LNCAP (cell line): ENCODE data around the gene LRRC43.

ENCODE experiments used
- TF ChIP-seq, protein P1 (sequence below): fragments of 450-650 bp; IDR thresholded peaks from 2 replicates; pipeline ENCODE4 v1.5.1; 2017; ENCODE audit warnings: mild to moderate bottlenecking

The LRRC43 gene

DNA sequence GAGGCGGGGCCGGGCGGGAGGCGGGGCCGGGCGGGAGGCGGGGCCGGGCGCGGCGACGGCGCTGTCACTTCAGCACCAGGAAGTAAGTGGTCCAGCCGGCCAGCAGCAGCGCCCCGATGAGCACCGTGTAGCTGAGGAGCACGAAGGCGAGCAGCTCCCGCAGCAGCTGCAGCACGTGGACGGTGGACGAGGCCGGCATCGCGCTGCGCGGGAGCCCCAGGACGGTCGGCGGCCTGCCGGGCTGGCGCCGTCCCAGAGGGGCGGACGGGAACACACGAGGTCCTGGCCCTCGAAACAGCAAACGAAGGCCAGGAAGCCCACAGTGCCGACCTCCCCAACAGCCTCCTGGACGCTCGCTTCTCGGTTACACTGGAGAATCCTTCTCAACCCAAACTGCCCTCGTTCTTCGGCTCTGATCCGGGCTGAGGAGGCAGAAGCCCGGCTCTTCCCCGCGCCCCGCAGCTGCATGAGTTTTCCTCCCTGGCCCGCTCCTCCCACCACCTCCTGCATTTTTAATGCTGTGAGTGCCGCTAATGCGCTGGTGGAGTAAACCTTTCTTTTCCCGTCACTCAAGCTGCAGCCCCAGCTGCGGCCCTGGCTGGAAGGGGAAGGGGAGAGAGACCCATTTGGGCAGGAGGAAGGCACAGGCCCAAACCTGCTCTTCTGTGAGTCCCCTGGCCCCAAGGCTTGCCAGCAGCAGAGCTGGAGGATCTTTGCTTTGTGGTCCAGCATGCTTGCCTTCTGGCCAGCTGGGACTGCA is 43.6 kb downstream of the LRRC43 start:
- TF ChIP-seq, protein P1, sequence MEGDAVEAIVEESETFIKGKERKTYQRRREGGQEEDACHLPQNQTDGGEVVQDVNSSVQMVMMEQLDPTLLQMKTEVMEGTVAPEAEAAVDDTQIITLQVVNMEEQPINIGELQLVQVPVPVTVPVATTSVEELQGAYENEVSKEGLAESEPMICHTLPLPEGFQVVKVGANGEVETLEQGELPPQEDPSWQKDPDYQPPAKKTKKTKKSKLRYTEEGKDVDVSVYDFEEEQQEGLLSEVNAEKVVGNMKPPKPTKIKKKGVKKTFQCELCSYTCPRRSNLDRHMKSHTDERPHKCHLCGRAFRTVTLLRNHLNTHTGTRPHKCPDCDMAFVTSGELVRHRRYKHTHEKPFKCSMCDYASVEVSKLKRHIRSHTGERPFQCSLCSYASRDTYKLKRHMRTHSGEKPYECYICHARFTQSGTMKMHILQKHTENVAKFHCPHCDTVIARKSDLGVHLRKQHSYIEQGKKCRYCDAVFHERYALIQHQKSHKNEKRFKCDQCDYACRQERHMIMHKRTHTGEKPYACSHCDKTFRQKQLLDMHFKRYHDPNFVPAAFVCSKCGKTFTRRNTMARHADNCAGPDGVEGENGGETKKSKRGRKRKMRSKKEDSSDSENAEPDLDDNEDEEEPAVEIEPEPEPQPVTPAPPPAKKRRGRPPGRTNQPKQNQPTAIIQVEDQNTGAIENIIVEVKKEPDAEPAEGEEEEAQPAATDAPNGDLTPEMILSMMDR, result no peak

DNA sequence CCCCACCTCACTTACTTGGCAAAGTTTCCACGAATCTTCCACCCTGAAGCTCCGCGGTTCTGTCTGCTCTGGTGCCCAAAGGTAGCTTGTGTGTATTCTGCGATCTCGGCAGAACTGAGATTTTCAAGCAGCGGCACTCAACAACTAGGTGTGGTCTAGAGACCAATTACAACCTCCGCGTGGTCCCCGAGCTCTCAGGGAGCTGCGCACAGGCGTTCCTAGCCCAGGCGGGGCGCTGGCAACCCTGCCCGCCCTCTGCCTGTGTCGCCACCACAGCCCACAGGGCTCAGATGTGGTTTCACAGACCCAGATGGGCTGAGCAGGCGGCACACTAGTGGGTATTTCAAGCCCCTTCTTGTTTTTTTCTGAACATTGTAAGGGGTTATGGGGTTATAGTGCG is 44.4 kb downstream of the LRRC43 start:
- TF ChIP-seq, protein P1, result no peak

DNA sequence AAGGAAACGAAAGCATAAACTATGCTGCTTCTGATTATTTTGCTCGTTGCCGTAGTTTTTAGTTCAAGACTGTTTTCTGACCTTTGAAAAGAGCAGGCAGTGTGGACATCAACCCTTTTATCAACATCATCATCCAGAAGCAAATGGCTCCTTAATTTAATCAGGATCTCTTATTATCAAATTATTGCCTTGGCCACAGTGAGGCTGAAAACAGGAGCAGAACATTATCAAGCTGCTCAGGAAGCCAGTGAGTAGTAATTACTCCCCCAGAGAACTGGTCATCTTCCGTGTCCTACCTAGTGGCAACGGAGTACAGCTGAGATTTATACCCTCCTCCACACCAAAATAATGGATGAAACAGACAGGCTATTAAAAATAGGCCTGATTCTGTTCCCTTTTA is 45.2 kb downstream of the LRRC43 start:
- TF ChIP-seq, protein P1, result no peak

DNA sequence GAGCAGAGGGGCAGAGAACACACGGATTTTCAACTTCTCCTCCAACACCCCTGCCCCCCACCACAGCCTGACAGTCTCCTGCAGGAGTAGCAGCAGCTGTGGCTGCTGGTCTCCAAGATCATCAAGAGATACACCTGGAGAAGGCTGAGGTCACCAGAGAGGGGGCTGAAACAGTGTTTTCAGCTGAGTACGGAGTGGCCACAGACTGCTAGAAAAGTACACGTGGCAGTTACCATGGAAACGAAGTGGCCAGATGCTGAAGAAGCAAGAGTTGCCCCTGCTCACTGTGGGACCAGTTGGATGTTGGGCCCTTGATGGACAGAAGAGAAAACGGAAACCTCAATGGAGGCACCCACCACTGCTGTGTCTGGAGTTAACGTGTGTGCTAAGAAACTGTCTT is 47.9 kb downstream of the LRRC43 start:
- TF ChIP-seq, protein P1, result no peak

DNA sequence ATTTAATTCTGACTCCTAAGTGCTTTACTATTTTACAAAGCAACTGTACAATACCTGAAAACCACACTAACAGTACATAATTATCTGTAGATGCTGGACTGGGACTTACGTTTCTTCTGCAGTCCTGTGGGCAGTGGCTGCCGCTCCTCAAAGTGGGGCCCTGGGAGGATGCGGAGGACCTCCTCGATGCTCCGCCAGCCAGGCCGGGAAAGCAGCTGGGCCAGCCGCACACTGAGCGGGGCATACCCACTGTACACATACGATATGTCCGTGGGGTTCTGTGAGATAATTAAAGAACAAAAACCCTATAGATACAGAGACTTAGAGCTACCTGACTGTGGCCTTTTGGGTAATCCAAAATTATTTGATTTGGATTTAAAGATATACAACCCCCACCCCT is 49.8 kb downstream of the LRRC43 start:
- TF ChIP-seq, protein P1, result no peak

DNA sequence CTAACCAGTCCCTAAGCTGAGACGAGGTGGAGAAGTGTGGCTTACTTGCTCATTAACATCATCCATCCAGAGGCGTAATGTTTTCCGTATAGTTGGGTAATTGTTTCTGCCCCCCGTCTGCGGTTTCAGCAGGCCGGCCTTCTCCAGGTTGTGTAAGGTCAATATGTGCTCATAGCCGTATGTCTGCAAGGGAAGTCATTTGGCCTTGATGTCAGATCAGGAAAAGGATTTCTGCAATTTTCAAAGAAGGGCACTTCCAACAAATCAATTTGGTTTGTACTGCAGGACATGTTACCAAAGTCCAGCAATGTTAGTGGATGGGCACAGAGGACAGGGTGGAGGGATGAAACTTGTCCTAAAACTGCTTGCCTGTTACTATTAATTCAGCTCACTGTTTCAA is 52.8 kb downstream of the LRRC43 start:
- TF ChIP-seq, protein P1, result no peak

DNA sequence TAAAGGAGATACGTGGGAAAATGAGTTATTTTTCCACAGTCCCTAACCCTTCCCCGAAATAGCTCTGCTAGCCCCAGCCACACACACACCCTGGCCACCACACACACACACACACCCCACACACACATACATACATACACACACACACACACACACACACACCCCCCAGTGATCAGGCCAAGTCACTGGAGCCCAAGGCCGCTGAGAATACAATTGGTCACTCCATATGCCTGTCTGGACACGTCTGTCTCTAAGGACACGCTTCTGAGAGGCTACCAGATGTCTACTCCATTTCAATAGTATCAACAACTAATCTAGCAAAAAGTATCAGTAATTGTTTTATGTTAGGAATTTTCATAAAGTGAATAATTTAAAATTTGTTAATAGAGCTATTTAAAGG is 55.9 kb downstream of the LRRC43 start:
- TF ChIP-seq, protein P1, result no peak

DNA sequence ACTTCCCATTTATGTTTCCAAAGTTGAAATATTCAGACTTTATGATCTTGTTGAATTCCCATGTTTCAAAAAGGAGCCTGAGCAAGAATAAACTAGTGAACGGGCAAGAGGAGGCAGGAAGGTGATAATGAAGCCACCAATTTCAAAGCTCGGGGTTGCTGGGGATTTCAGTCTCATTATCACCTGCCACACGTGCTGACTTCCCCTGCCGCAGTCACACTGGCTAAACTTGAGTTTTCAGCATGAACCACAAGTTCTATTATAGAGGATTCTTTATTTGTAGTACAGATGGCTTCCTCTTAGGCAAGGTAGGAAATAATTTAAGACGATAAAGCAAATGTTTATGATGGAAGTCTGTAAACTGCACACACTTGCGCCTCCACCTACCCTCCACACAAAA is 61.0 kb downstream of the LRRC43 start:
- TF ChIP-seq, protein P1, result no peak
